HG03066 (cell line): ENCODE measurements around the gene ASB7.

ENCODE experiments used
- ATAC-seq: cut with Tn5 transposase; IDR thresholded peaks from one replicate; pipeline ENCODE4 v1.9.1; 2021; ENCODE audit warnings: low read depth; ENCODE audit not compliant: unreplicated experiment

The ASB7 gene

DNA sequence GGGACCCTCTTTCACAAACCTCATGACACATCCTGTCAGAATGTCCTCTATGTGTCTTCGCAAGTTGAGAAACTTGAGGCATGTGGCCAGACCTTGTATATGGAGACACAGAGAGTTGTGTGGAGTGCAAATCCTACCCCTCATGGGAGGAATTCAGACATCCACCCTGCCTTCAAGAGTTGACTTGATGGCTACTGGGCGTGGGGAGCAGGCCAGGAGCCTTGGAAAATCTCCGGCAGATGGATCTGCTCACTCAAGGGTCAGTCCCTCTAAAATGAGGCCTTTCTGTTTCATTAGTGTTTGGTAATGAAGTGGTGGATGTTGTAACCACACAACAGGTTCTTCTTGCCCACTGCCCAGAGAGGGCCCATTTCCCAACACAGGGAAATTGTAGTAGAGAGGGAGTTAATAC is 79.0 kb downstream of the ASB7 start:
- no peak for ATAC-seq

DNA sequence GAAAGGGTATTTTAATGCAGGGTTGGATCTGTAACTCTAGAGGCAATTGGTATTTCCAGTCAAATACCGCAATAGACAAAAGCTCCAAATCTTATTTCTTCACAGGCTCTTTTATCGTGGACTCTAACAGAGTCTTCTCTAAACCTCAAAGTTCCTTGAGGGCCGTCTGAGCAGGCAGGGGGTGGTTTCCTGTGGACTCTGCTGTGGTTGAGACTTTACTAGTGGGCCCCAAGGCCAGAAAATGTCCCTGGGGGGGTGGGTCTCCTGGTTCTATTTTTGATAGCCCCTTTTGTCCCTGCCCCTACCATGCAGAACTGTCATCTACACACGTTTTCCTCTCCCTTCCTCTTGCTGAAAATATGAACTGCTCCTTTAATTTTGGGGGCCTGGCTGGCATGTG is 80.1 kb downstream of the ASB7 start:
- ATAC-seq = no peak

DNA sequence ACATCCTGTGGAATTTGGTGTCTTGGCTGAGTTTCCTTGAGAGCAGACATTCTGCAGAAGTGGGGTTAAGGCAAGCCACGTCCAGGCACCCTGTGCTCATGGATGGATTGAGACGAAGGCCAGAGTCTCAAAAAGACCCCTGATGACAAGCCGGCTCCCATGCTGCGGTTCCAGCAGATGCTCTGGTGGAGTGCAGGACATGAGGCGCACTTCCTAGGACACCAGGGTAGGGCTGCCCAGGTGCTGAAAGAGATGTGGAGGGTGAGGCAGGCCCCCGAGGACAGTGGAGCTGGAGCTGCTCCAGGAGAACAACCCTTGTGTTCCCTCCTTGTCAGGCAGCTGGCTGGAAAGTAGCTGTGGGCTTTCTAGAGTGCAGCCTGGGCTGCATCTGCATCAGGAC is 81.0 kb downstream of the ASB7 start:
- ATAC-seq = no peak

DNA sequence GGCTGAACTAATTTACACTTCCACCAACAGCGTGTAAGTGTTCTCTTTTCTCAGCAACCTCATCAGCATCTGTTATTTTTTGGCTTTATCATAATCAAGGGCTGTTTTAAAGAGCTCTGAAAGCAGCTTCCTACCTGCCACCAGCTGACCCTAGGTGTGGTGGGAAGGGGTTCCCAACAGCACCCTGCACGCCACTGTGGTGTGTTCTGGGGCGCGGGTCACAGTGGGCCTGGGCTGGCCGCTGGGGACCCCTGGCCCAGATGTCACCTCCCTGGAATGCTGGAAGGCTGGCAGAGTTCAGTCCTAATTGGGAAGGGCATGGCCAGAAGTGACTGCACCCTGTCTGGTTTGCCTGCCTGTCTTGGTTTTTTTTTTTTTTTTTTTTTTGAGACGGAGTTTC is 82.2 kb downstream of the ASB7 start:
- no peak for ATAC-seq

DNA sequence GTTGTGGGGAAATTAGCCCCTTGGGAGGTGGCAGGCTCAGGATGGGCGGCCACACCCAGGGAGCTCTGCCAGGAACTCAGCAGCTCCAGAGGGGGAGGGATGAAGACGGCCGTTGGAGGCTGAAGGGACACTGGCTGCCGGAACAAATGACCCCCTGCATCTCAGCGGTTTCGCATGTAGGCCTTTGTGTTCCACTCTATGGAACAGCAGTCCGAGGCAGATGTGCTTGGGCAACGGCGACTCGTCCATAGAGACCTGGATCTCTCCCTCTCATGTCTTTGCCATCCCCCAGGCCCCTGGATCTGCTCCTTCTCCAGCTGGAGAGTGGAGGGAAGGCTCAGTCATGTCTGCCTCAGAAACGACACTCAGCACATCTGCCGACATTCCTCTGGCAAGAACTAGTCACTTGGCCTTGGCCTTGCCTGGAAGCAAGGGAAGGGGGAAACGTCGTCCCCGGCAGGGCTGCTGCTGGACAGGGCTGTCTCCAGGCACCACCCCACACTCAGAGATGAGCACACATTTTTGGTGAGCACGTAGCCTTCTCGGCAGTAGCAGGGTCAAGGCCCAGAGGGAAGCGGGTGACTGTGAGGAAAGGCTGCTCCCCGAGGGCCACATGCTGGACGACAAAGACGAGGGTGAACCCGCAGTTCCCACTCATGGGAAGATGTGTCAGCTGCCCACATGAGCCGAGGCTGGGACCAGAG is 83.8 kb downstream of the ASB7 start:
- no peak for ATAC-seq

DNA sequence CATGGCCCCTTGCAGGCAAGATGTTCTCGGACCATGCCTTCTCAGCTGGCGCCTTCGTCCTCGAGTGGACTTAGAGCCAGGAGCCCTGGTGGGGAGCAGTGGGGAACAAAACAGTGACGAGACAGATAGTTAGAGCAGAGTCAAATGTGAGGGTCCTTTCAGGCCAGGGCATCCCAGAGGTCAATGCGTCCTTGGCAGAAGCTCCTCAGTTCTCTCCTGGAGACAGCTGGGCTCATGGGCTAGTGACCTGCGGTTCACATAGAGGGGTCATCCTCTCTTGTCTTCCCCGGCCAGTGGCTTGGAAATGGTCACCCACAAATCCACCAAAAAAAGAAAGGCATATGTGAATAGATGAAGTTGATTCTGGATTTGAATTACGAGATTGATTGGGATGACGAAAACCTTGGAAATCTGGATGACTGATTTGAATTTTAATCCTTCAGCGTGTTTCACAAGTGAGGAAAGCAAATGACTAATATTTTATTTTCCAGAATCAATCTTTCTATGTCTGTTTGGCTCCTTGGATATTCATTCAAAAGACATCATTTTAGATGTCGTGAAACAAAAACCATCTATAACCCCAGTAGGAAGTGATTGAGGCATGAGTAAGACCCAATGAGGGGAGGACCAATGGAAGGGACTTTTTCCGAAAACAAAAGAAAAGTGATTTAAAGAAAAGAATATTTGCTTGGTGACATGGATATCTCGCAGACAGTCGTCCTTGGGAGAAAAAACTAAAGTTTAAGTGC is 84.5 kb downstream of the ASB7 start:
- ATAC-seq = no peak

DNA sequence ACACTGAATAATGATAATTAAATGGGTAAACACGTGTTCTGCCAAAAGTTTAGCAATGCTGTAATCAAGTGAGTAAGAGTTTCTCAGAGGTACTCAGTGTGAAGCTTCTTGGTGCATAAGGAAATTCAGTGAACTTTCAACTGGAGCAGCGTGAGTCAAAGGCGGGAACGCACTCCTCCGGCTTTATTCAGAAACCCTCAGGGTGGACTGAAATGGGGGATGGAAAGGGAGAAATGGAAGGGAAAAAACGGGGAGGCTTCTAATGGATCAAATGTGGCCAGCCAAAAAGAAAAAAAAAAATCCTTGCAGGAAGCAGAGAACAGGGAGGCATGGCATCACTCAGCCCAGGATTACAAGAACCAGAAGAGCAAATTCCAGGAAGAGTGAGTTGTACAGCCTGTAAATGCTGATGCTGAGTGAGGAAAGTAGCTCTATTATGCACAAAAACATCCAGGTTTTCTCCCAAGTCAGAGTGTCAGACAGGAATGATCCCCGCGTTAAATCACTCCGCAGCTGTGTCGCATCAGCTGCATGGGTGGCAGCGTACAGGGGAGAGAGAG is 85.3 kb downstream of the ASB7 start:
- ATAC-seq = no peak

DNA sequence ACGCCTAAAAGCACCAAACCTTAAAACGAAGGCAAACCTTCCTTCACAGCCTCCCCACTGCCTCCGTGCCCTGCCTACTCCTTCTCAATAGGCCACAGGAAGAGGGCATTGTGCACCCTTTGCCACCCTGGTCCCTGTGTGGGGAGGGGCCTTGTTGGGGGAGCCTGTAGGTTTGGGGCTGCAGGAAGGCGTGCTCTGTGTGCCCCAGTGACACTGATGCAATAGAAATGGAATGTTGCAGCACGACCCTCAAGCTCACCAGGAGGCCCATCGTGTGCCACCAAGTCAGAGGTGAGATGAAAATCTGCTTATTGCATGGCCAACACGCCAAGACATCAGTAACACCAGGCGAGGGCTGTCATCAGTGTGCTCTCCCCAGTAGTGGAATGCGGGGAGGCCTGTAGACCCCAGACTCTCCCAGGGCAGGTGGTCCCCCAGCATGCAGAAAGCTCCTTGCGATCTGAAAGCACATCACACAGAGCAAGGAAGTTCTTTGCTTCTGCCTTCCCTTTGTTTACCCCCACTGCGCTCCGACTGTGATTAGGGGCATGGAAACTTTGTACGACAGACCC is 86.2 kb downstream of the ASB7 start:
- ATAC-seq = no peak

DNA sequence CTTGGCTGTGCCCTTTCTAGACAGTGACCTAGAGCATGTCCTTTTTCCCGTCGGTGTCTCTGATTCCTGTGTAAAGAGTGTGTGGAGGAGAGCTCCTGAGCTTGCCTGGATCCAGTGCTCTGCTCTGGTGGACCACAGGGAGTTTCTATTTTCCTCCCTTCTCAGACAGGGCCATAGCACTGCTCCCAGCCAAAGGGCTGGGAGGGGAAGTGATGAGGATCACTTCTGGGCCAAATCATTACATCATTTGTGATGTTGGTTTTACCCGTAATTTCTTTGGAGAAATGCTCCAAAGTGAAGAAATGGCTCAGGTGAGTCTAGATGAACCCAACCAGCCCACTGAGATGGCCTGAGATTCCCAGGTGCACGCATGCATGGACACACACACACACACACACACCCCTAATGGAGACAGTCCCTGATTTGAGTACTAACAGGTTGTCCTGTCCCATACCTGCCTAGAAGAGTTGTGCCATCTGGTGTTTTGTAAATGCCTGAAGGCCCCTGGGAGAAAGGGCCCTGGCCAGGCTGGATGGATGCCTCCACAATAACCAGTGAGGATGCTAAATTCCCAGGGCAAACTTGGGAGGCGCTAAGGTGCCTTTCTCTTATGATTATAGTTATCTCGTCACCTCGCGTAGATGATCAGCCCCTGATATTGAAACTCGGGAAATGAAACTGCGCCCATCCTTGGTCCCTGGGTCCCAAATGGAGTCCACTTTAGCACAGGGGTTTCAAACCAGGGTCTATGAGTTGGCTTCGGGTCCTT is 86.9 kb downstream of the ASB7 start:
- no peak for ATAC-seq

DNA sequence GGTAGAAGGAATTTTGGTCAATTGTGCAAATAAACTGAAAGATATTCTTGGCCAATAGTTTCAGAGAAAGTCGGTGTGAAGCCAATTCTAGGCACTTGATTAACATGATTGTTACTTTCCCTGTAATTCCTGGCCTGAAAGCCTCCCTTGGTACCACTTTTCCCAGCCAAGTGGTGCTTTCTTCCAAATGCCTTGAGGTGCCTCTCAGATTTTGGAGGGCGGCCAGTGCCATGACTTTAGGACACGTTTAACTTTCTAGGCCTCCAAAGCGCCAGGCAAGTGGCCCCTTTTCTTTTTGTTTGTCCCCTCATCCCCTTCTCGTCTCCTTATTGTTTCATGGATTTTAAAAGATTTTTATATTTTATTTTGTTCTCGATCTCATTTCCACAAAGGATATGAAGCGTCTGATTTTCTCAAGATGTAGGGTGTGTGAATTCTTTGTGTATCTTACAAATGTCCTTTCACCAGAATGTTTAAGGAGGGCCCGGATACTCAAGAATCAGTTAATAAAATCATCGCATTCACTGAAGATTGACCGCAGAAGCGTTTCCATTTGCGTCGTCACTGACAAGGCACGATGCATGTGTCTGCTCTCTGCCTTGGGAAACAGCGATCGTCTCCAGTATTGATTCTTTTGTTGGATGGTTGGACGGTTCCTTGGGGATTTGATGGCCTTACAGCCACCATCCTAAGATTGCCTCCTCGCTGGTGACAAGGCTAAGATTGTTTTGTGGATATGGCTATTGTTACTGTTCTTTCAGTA is 87.8 kb downstream of the ASB7 start:
- ATAC-seq = no peak

DNA sequence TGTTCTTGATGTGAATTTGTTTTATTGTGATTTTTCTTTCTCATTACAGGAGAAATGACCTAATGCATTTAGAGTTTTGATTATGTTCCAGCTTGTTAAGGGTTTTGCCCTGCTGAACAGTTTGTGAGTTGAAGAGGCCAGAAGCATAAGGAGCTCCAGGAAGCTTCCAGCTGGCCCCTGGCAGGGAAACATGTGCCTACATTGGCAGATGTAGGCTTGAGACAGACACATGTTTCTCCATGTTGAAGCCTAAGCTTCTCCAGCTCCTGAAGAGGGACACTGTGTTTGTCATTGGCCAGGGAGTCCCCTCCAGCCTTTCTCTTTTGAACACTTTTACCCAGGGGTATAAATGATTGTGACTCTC is 88.4 kb downstream of the ASB7 start:
- ATAC-seq = no peak

DNA sequence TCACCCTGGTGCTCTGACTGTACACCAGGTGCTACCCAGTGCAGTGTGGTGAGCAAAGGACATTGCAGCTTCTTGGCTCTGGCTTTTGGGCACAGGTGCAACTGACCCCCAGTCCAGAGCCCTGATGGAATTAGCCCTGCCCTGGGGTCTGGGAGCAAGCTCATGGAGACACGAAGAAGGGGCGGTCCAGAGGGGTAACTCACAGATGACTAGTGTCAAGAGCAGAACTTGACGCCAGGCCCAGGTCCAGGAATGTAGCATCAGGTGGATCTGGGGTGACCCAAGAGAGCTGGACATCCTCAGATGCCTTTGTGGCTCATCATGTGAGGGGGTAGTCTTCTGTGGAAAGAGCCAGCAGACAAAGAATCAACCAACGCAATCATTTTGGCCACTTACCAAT is 88.9 kb downstream of the ASB7 start:
- no peak for ATAC-seq

DNA sequence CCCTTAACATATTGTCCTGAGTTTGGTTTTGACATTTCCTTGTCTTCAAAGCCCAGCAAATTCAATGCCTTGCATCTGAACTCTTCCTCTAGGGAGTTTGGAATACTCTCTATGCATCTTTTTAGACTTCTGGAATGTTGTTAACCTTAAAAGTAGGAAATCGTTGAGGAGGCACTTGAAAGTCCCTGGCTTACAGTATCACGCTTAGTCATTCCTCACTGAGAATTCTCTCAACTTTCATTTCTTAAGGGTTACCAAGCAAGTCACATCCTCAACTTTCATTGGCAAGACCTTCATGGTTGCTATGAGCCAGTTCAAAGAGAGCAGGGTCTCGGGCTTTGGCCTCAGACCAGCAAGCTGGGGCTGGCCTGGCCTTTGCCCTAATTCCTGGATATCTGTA is 89.9 kb downstream of the ASB7 start:
- ATAC-seq = no peak

DNA sequence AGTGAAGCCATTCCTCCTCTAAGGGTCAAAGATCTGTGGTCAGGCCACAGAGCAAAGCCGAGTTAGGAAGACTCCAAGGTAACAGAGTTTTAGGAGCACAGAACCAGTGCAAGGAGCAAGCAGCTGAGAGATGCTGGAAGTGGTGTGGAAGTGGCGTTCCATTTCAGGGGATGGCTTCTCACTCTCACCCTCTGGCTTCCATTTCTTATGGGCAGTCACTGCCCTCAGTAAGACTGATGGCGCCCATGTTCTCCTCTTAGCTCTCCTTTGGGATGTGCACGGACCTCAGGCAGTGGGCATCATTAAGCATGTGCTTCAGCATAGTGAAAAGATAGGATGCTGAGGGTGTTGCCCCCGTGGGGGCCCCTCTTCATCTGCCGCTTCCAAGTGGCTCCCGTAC is 90.3 kb downstream of the ASB7 start:
- no peak for ATAC-seq

DNA sequence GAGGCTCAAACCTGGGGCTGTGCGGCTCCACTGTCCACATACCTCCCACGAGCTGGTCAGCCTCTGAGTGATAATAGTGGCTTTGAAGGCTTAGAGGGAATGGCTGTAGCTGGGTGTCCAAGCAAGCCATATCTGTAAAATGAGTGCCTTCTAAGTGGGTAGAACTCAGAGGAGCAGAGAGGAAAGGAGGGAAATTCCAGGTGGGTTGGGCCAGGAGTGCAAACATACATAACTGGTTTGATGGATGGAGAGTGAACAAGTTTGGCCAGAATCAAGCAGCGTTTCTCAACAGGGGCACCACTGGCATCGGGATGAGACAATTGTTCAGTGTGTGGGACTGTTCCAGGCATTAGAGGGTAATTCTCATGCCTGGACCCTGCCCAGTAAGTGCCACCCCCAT is 91.1 kb downstream of the ASB7 start:
- no peak for ATAC-seq

DNA sequence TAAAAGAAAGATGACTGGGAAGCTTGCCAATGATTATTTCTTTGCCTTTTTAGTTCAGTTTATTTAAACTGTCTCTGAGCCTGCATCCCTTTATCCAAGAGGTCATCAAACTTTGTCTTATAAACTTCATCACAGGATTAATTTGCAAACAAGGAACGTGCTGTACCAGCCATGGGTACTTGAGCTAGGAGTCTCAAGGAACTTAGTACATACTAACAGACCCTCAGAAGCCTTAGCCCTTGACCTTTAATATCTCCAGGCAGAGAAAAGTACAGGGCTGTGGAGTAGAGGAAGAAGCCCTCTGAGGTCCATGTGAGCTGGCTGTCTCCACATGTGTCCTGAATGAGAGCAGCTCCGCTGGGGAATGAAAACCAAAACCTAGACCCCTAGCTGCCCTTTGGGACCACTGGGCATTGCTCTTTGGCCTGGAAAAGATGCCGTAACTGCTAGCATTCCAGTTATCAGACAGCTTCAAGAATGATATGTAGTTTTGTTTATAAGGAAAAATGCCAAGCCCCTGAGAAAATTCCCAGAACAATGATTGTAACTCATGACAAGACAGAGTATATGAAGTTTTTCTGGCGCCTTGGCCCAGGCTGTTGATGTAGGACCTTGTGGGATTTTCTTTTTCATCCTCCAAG is 92.1 kb downstream of the ASB7 start:
- ATAC-seq = no peak

DNA sequence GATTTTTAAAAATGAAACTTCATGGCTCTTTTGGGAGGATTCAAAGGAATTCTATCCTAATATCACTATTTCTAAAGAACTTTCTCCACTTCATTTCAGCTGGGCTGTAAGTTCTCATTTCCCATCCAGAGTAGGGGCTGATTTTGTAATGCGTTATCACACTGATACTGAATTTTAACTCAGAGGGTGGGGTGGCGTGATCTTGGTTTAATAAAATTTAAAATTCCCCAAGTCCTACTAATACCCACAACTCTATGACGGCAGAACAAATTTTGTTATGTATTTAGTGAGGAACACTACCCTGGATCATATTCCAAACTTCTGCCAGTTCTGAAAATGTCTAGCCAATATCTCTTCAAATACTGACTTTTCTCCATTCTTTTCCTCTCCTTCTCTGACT is 92.7 kb downstream of the ASB7 start:
- no peak for ATAC-seq

DNA sequence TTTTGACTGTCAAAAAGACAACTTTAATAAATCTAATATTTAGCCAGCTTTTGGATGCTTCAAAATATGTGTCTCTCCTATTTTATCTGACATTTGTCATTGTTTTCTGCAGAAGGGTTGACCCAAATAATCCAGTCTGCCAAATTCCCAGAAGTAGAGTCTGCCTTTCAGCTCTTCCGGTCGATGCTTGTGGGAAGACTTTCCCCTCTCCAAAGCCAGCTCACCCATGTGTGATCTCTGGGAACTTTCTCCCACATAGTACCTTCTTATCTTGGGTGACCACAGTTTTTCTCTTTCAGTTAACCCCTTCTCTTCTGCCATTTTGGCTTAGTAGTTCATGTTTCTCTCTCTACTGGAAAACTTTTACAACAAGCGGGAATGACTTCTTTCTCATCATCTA is 94.1 kb downstream of the ASB7 start:
- no peak for ATAC-seq
